SH-SY5Y (cell line): ENCODE data around the gene ZNF205.

Experiments used
- GATA2 ChIP-seq: IDR thresholded peaks from 2 replicates; pipeline ENCODE4 v1.6.1; 2011; ENCODE audit warnings: mild to moderate bottlenecking, low read depth, low read length
- GATA3 ChIP-seq: IDR thresholded peaks from 2 replicates; pipeline ENCODE4 v1.6.1; 2011; ENCODE audit warnings: low read depth, mild to moderate bottlenecking, low read length, moderate library complexity

- TF ChIP-seq GATA3 (no peak), GATA2 (no peak)
Measured at GRCh38 chr16:3084491-3084890, 27.9 kb upstream of the ZNF205 start.
